Heart left ventricle (tissue), 16 donors: ENCODE measurements around the gene DCUN1D2. TPM values are rescaled to one million over a fixed set of nuclear protein-coding genes. Genes with fewer than 3 reads are reported as not detected.

Experiments
- ATAC-seq, 4 donors: fragments of 200-7000 bp; cut with Tn5 transposase; one replicate each; pipeline ENCODE4 v1.9.1; 2020 to 2022; ENCODE audit warnings: moderate library complexity in 4 of 4, mild to moderate bottlenecking in 3 of 4, moderate number of reproducible peaks in 1 of 4
- DNase-seq, 5 donors: peaks; one replicate each; pipeline ENCODE4 v3.0.0-alpha.2; 2020
- H3K27ac ChIP-seq, 12 donors: fragments of 200-600 bp; sonication (generic) in 4 of 12; one replicate each; pipeline versions ENCODE4 v1.5.0 to v1.8.0; 2016 to 2022; ENCODE audit warnings: mild to moderate bottlenecking in 2 of 12
- H3K27me3 ChIP-seq, 9 donors: fragments of 200-600 bp; sonication (generic) in 2 of 9; one replicate each; pipeline versions ENCODE4 v1.5.1 to v1.8.0; 2016 to 2022; ENCODE audit warnings: mild to moderate bottlenecking in 3 of 9
- H3K36me3 ChIP-seq, 9 donors: fragments of 200-600 bp; sonication (generic) in 2 of 9; one replicate each; pipeline versions ENCODE4 v1.5.0 to v1.8.0; 2018 to 2022; ENCODE audit warnings: mild to moderate bottlenecking in 2 of 9
- H3K4me1 ChIP-seq, 12 donors: fragments of 200-600 bp; sonication (generic) in 4 of 12; one replicate each; pipeline versions ENCODE4 v1.5.0 to v1.8.0; 2016 to 2022; ENCODE audit warnings: mild to moderate bottlenecking in 3 of 12
- H3K4me3 ChIP-seq, 12 donors: fragments of 200-600 bp; sonication (generic) in 4 of 12; one replicate each; pipeline versions ENCODE4 v1.5.0 to v1.8.0; 2017 to 2022; ENCODE audit warnings: mild to moderate bottlenecking in 9 of 12, moderate library complexity in 4 of 12
- H3K9me3 ChIP-seq, 12 donors: fragments of 200-600 bp; sonication (generic) in 4 of 12; one replicate each; pipeline versions ENCODE4 v1.5.0 to v1.8.0; 2016 to 2022; ENCODE audit warnings: mild to moderate bottlenecking in 1 of 12
- POLR2A ChIP-seq, 2 donors: fragments of 450-650 bp; IDR thresholded peaks; one replicate each; pipeline ENCODE4 v1.6.1; 2017; ENCODE audit warnings: antibody characterized with exemption in 2 of 2, mild to moderate bottlenecking in 2 of 2, moderate library complexity in 2 of 2
- WGBS, 4 donors: extraction: QIAGEN DNeasy Blood & Tissue Kit in 2 of 4; methylation state at CpG; one replicate each; pipeline versions ENCODE4 v1.1.5 to v1.1.7; 2013 to 2018; 5-methylcytosine and 5-hydroxymethylcytosine counted together
- intact Hi-C, 10 donors: fragments of 100-400 bp; cut with DNase I; formaldehyde crosslinking; loops; one replicate each; pipeline versions ENCODE4 v1.11.1 to v1.14.2; 2022
- polyA plus RNA-seq, 2 donors: library from polyadenylated mRNA; stranded (reverse); fragments of 200-250 nt; gene quantifications; one replicate each; pipeline ENCODE4 v1.2.3, GENCODE V29; 2013
- total RNA-seq, 9 donors: library from RNA; depleted of rRNA in 2 of 9; stranded (reverse); fragments of >200 nt in 2 of 9; fragmentation: NEBNext Ultra II Directional in 3 of 9; extraction: Animal tissue kit (Norgen Biotek cat#: 25700) in 3 of 9; gene quantifications; one replicate each; pipeline versions ENCODE4 v1.1.0 to v1.2.4, GENCODE V29; 2016 to 2023
- TF ChIP-seq, protein P1 (sequence below), 12 donors: fragments of 200-600 bp; sonication (generic) in 4 of 12; IDR thresholded peaks; one replicate each; pipeline versions ENCODE4 v1.5.0 to v1.8.0; 2018 to 2022; ENCODE audit warnings: antibody characterized with exemption in 12 of 12, mild to moderate bottlenecking in 5 of 12
- donor health status: ischemic (EF 13 %, LVEDD 7.1; RV severe dilation, severe dysfunction).
- donor health status: healthy with polysubstance abuse.
- donor health status: DM: no; HTN: yes; CAD: no.
- donor health status: DM: no; HTN: no; CAD: no.
- donor health status: ischemic (EF 25% LVEDD 6.9; RV normal size, moderate dysfunction).
- donor health status: ischemic (EF 25% LVEDD 5.7; RV mildly dilated, moderate dysfunction).
- donor health status: healthy.
- donor health status: DM: yes; HTN: yes; CAD: no.
- donor health status: ischemic (EF 35%, LVEDD 5.7; RV mildly dilated, moderate dysfunction).
- donor health status: nonischemic (EF 11% LVEDD 7.7; RV severe dilation, severe dysfunction).
- donor health status: DM: yes; HTN: yes; CAD: no.
- donor health status: PGD.
- donor health status: ischemic (EF 29% LVEDD 5.4; RV normal size, mild dysfunction).
- donor health status: nonischemic (EF 23%, LVEDD 6.1; RV moderate dilation, normal function).

Gene DCUN1D2
- total and polyA plus RNA-seq, 11 donors, result 68.7 to 247 (median 153) TPM

DNA sequence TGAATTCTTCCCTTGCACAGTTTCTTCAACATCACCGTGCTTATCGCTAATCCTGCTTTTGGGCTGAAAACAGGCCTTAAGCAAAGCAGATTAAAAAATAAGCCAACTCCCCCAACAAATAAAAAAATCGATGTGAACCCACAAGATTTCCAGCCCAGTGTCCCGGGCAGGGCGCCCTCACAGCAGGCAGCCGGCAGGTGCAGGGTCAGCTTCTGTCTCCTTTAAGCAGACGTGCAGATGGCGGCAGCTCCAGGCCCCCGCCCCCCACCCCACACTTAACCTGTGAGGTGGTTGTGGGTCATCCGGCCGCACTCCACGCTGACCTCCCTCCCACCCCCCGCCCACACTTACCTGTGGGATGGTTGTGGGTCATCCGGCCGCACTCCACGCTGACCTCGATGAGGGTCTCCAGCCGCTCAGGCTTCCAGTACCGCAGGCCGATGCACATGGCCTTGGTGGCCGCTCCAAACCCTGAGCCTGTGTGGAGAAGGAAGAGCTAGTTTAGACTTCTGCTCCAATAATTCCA, 57.1 kb downstream of the DCUN1D2 start:
- ATAC-seq (no peak), DNase-seq (peak in 1 of 5 donors; percentile 10)
- TF ChIP-seq, protein P1, sequence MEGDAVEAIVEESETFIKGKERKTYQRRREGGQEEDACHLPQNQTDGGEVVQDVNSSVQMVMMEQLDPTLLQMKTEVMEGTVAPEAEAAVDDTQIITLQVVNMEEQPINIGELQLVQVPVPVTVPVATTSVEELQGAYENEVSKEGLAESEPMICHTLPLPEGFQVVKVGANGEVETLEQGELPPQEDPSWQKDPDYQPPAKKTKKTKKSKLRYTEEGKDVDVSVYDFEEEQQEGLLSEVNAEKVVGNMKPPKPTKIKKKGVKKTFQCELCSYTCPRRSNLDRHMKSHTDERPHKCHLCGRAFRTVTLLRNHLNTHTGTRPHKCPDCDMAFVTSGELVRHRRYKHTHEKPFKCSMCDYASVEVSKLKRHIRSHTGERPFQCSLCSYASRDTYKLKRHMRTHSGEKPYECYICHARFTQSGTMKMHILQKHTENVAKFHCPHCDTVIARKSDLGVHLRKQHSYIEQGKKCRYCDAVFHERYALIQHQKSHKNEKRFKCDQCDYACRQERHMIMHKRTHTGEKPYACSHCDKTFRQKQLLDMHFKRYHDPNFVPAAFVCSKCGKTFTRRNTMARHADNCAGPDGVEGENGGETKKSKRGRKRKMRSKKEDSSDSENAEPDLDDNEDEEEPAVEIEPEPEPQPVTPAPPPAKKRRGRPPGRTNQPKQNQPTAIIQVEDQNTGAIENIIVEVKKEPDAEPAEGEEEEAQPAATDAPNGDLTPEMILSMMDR (IDR thresholded peaks at IDR 0.05), result no peak
- no peak for TF ChIP-seq POLR2A (IDR thresholded peaks at IDR 0.05)
- Histone ChIP-seq H3K27ac (peak overlapping the region in 3 of 12 donors; percentile 9 to 69 (median 59)), H3K4me3 (no peak overlapping the region), H3K4me1 (peaks cover 0 to 26% (median 0%) of the 10 kb centered on the region in 12 donors), H3K36me3 (peaks cover 0 to 67% (median 23%) of the 10 kb centered on the region in 9 donors), H3K9me3 (no peaks in the 10 kb centered on the region), H3K27me3 (no peaks in the 10 kb centered on the region)
- intact Hi-C loops, result loop anchor here in 1 of 10 donors (5.0 kb wide), 1 partner anchor 714 kb away; no protein-coding TSS in a partner anchor
- 89 to 95% (median 93%) methylated on average over 15 to 21 of the region's 21 CpGs for WGBS, 4 donors

DNA sequence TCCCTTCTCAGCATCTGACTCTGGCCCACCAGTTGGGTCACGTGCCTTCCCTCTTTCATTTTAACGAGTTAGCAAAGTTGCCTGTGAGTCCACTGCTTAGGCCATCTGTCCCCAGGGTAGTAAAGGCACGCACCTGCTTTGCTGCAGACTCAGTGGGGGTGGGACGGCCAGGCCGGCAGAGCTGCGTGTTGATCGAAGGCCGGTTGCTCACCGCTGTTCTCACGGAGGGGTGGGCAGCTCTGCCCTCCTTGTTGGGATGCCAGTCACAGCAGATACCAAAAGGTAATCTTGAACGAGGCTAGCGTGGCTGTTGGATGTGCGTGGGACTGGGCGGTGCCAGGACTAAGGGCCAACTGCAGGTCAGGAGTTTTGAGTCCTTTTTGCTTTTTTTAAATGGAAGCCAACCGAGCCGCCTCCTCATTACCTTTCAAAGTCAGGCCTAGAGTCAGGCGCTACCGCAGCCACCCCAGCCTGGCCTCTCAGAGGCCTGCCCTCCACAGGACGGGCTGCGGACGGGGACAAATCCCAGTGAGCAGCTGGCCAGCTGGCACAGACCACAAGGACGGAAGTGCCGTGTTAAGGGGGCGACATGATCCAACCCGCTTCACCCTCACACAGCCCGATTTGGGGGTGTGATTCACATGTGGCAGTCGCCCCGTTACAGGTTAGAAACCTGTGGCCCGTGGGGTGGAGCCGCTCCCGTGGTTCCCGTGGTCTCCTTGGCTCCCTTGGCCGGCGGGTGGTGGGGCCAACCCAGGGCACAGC, 57.8 kb downstream of the DCUN1D2 start:
- intact Hi-C loops, result loop anchor here in 1 of 10 donors (5.0 kb wide), 1 partner anchor 715 kb away; no protein-coding TSS in a partner anchor
- H3K4me1 ChIP-seq, result peaks cover 0 to 34% (median 0%) of the 10 kb centered on the region in 12 donors
- no peak overlapping the region for H3K4me3 ChIP-seq
- 63 to 77% (median 69%) methylated on average over 26 to 34 of the region's 34 CpGs for WGBS, 4 donors
- no peaks in the 10 kb centered on the region for H3K27me3 ChIP-seq
- H3K27ac ChIP-seq, result peak overlapping the region in 7 of 12 donors; percentile 9 to 69 (median 34)
- peak; percentile 53 to 68 (median 58) for ATAC-seq
- no peaks in the 10 kb centered on the region for H3K9me3 ChIP-seq
- TF ChIP-seq, protein P1 (IDR thresholded peaks at IDR 0.05), result no peak
- no peak for TF ChIP-seq POLR2A (IDR thresholded peaks at IDR 0.05)
- DNase-seq, result peak in 2 of 5 donors; percentile 32 to 46
- peaks cover 0 to 61% (median 23%) of the 10 kb centered on the region in 9 donors for H3K36me3 ChIP-seq

DNA sequence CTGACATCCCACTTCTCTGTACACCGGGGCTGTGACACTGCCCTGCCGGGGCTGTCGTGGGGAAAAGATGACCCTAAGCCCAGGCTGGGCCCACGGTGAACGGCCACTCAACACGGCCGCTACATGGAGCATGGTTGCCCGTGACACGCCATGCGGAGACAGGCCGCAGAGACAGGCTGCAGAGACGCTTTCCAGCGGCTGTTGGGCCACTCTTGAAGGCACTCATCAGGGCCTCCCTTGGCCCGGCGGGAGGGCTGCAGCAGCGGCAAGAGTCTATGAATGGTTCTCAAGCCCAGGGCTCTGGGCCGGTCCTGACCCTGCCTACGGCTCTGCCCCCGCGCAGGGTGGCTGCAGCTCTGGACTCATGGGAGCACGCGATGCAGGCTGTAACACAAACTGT, 59.3 kb downstream of the DCUN1D2 start:
- Histone ChIP-seq H3K27me3 (no peaks in the 10 kb centered on the region), H3K9me3 (no peaks in the 10 kb centered on the region), H3K27ac (peak overlapping the region in 4 of 12 donors; percentile 17 to 75 (median 36)), H3K4me3 (no peak overlapping the region), H3K4me1 (peaks cover 0 to 36% (median 0%) of the 10 kb centered on the region in 12 donors), H3K36me3 (peaks cover 0 to 70% (median 25%) of the 10 kb centered on the region in 9 donors)
- DNase-seq, result peak in 2 of 5 donors; percentile 20
- TF ChIP-seq POLR2A (IDR thresholded peaks at IDR 0.05), result no peak
- TF ChIP-seq, protein P1 (IDR thresholded peaks at IDR 0.05), result no peak
- ATAC-seq, result peak in 3 of 4 donors; percentile 7 to 25 (median 12)
- intact Hi-C loops, result loop anchor here in 1 of 10 donors (5.0 kb wide), 1 partner anchor 716 kb away; no protein-coding TSS in a partner anchor
- WGBS, 4 donors, result 85 to 88% (median 87%) methylated on average over 13 to 22 of the region's 22 CpGs
